ENCODE measurements around the gene PTPN20. TPM values are rescaled to one million over a fixed set of nuclear protein-coding genes. Genes with fewer than 3 reads are reported as not detected.

PTPN20 gene
- total RNA-seq, 2 donors from 2014 or later = 2.1 to 6.6 TPM

- no peaks in the 10 kb centered on the region for H3K9me3 ChIP-seq
- no peak for ATAC-seq (ENCODE audit: insufficient number of reproducible peaks, low FRiP score, low read depth)
- no peak overlapping the region for H3K4me3 ChIP-seq
- no peak for TF ChIP-seq CTCF (IDR thresholded peaks at IDR 0.05)
- H3K27me3 ChIP-seq (replicated peaks; ENCODE audit: insufficient read depth) = no peaks in the 10 kb centered on the region
- no peak overlapping the region for H3K27ac ChIP-seq
- no peaks in the 10 kb centered on the region for H3K36me3 ChIP-seq
- no peak for DNase-seq (ENCODE audit: low spot score)
- H3K4me1 ChIP-seq (ENCODE audit: control insufficient read depth in 1 of 2, low read depth in 2 of 2) = no peaks in the 10 kb centered on the region
These were observed 123.3 kb downstream of the PTPN20 start for GRCh38 chr10:47034441-47035051.

GRCh38 chr10:47035171-47035818 lies 124.1 kb downstream of the PTPN20 start:
- Histone ChIP-seq H3K4me3 (no peak overlapping the region), H3K4me1 (ENCODE audit: control insufficient read depth in 1 of 2, low read depth in 2 of 2) (no peaks in the 10 kb centered on the region), H3K9me3 (no peaks in the 10 kb centered on the region), H3K36me3 (no peaks in the 10 kb centered on the region), H3K27ac (no peak overlapping the region), H3K27me3 (replicated peaks; ENCODE audit: insufficient read depth) (no peaks in the 10 kb centered on the region)
- no peak for TF ChIP-seq CTCF (IDR thresholded peaks at IDR 0.05)
- DNase-seq (ENCODE audit: low spot score) (no peak), ATAC-seq (ENCODE audit: insufficient number of reproducible peaks, low FRiP score, low read depth) (no peak)

- Histone ChIP-seq H3K4me1 (ENCODE audit: control insufficient read depth in 1 of 2, low read depth in 2 of 2) (no peaks in the 10 kb centered on the region), H3K4me3 (no peak overlapping the region), H3K36me3 (no peaks in the 10 kb centered on the region), H3K27me3 (replicated peaks; ENCODE audit: insufficient read depth) (no peaks in the 10 kb centered on the region), H3K9me3 (no peaks in the 10 kb centered on the region), H3K27ac (no peak overlapping the region)
- ATAC-seq (ENCODE audit: insufficient number of reproducible peaks, low FRiP score, low read depth) (no peak), DNase-seq (ENCODE audit: low spot score) (no peak)
- no peak for TF ChIP-seq CTCF (IDR thresholded peaks at IDR 0.05)
These were observed 124.7 kb downstream of the PTPN20 start for GRCh38 chr10:47035819-47036337.

- Histone ChIP-seq H3K27me3 (replicated peaks; ENCODE audit: insufficient read depth) (no peaks in the 10 kb centered on the region), H3K4me1 (ENCODE audit: control insufficient read depth in 1 of 2, low read depth in 2 of 2) (no peaks in the 10 kb centered on the region), H3K9me3 (no peaks in the 10 kb centered on the region), H3K27ac (no peak overlapping the region), H3K4me3 (no peak overlapping the region), H3K36me3 (no peaks in the 10 kb centered on the region)
- ATAC-seq (ENCODE audit: insufficient number of reproducible peaks, low FRiP score, low read depth) = no peak
- no peak for DNase-seq (ENCODE audit: low spot score)
- TF ChIP-seq CTCF (IDR thresholded peaks at IDR 0.05) = no peak
These were observed 125.5 kb downstream of the PTPN20 start for GRCh38 chr10:47036771-47037170.

GRCh38 chr10:47037654-47038425 lies 126.6 kb downstream of the PTPN20 start:
- ATAC-seq (ENCODE audit: insufficient number of reproducible peaks, low FRiP score, low read depth) (no peak), DNase-seq (ENCODE audit: low spot score) (no peak)
- Histone ChIP-seq H3K4me3 (no peak overlapping the region), H3K4me1 (ENCODE audit: control insufficient read depth in 1 of 2, low read depth in 2 of 2) (no peaks in the 10 kb centered on the region), H3K36me3 (no peaks in the 10 kb centered on the region), H3K27ac (no peak overlapping the region), H3K27me3 (replicated peaks; ENCODE audit: insufficient read depth) (no peaks in the 10 kb centered on the region), H3K9me3 (no peaks in the 10 kb centered on the region)
- no peak for TF ChIP-seq CTCF (IDR thresholded peaks at IDR 0.05)
